Measurements from ENCODE around the gene MCEMP1.

DNA sequence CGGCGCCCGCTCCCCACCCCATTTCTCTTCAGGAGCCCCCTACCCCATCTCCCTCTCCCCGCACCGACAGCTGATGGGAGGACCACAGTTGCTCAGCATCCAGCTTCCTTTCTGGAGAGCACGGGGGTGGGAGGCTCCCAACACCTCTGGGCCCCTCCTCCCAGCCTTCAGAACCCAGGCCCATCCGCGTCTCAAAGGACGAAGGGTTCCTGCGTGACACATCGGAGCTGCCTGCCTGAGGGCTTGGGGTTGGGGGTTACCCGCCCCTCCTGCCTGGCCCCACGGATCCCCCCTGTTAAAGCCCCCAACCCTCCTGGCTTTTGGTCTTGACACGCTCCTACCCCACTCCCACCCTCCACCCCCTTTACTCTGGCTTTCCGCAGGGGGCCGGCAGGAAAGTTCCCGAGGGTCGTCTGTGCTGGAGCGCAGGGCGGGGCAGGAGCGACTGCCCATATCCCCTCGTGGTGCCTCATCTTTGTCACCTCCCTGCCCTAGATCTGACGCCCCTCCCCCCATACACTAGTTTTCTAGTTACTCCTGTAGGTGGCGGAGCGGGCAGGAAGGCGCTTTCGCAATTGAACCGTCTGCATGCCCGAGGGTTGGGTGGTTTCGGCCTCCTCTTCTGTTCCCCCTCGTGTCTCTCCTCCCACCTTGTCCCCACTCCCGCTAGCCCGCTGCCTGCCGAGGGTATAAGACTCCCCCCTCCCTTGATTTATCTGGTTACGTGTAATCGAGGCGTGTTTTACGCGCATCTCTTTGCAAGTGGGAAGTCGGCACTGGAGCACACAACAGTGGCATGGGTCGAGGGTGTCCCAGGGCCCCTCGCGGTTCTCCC lies 4.7 kb downstream of the MCEMP1 start:
- TF ChIP-seq ZBTB7A (IDR thresholded peaks at IDR 0.05; ENCODE audit: low read depth) (no peak; the same call in 1 of the 2 replicates), CEBPB (IDR thresholded peaks at IDR 0.05) (peak; percentile 85), NFIC (IDR thresholded peaks at IDR 0.05) (no peak)
